ENCODE data around the gene DNAH12. TPM values are rescaled to one million over a fixed set of nuclear protein-coding genes. Genes with fewer than 3 reads are reported as not detected.

The DNAH12 gene
- total and polyA plus RNA-seq, 2 donors from 2014 or later: 0.38 TPM; not detected in 1

DNA sequence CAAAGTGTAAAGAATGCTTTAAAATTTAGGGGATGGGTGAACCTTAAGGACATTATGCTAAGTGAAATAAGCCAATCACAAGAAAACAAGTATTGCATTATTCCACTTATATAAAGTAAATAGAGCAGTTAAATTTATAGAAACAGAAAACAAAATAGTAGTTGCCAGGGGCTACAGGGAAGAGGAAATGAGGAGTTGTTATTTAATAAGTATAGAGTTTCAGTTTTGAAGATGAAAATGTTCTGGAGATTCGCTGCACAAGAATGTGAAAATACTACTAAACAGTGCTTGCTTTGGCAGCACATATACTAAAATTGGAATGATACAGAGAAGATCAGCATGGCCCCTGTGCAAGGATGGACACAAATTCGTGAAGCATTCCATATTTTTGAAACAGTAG is 32.0 kb downstream of the DNAH12 start:
- Histone ChIP-seq H3K9me3 (ENCODE audit: control insufficient read depth in 2 of 3, insufficient read depth in 1 of 3, low read length in 3 of 3) (no peaks in the 10 kb centered on the region), H3K4me1 (ENCODE audit: control insufficient read depth in 2 of 3, insufficient read depth in 2 of 3, low read depth in 1 of 3, low read length in 3 of 3) (no peaks in the 10 kb centered on the region), H3K4me3 (ENCODE audit: low read length in 3 of 3) (no peak overlapping the region), H3K27ac (ENCODE audit: low read depth in 2 of 2, low read length in 2 of 2) (no peak overlapping the region), H3K9ac (ENCODE audit: low read length in 3 of 3) (no peak overlapping the region), H3K27me3 (ENCODE audit: control insufficient read depth, insufficient read depth, low read length) (no peaks in the 10 kb centered on the region), H3K36me3 (ENCODE audit: control insufficient read depth in 2 of 3, insufficient read depth in 3 of 3, low read length in 3 of 3) (no peaks in the 10 kb centered on the region)
- DNase-seq (peak in 1 of 5 donors; percentile 14), FAIRE-seq (no peak)
- TF ChIP-seq, protein P1, sequence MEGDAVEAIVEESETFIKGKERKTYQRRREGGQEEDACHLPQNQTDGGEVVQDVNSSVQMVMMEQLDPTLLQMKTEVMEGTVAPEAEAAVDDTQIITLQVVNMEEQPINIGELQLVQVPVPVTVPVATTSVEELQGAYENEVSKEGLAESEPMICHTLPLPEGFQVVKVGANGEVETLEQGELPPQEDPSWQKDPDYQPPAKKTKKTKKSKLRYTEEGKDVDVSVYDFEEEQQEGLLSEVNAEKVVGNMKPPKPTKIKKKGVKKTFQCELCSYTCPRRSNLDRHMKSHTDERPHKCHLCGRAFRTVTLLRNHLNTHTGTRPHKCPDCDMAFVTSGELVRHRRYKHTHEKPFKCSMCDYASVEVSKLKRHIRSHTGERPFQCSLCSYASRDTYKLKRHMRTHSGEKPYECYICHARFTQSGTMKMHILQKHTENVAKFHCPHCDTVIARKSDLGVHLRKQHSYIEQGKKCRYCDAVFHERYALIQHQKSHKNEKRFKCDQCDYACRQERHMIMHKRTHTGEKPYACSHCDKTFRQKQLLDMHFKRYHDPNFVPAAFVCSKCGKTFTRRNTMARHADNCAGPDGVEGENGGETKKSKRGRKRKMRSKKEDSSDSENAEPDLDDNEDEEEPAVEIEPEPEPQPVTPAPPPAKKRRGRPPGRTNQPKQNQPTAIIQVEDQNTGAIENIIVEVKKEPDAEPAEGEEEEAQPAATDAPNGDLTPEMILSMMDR (IDR thresholded peaks at IDR 0.05; ENCODE audit: borderline replicate concordance, extremely low read depth, insufficient read depth): no peak
- intact Hi-C loops (cut with DNase I): no loop called here

DNA sequence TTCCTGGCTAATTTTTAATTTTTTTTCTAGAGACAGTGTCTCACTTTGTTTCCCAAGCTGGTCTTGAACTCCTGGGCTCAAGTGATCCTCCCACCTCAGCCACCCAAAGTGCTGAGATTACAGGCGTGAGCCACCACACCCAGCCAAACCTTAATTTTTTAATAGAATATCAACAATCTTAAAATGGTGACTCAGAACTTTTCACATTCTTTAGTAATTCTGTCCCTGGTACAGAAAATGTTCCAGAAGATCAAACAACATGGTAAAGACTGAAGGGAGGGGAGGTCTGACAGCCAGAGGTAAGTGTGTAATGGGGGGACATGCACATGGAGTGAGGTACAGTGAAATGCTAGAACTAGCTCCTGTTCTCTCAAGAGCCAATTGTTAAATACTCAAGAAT is 38.2 kb downstream of the DNAH12 start:
- intact Hi-C loops (cut with DNase I): no loop called here
- FAIRE-seq: no peak
- H3K9me3 ChIP-seq (ENCODE audit: control insufficient read depth in 2 of 3, insufficient read depth in 1 of 3, low read length in 3 of 3): no peaks in the 10 kb centered on the region

DNA sequence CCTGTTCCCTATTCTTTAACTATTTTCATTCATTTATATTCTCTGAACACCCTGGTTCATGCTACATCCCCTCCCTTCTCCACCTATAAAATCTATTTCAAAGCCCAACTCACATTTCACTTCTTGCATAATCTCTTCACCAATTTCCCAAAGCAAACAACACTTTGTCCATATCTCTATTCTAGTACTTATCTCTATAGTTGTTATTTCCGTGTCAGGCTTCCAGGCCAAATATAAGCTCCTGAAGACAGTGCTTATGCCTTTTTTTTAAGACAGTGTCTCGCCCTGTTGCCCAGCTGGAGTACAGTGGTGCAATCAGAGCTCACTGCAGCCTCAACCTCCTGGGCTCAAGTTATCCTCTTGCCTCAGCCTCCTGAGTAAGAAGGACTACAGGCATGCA is 43.6 kb downstream of the DNAH12 start:
- no peak for FAIRE-seq
- H3K9ac ChIP-seq (ENCODE audit: low read length in 3 of 3): no peak overlapping the region
- no peaks in the 10 kb centered on the region for H3K9me3 ChIP-seq (ENCODE audit: control insufficient read depth in 2 of 3, insufficient read depth in 1 of 3, low read length in 3 of 3)

More for the DNA sequence above, 38.2 kb downstream of the DNAH12 start:
- H3K4me1 ChIP-seq (ENCODE audit: control insufficient read depth in 2 of 3, insufficient read depth in 2 of 3, low read depth in 1 of 3, low read length in 3 of 3): no peaks in the 10 kb centered on the region
- H3K36me3 ChIP-seq (ENCODE audit: control insufficient read depth in 2 of 3, insufficient read depth in 3 of 3, low read length in 3 of 3): no peaks in the 10 kb centered on the region
- TF ChIP-seq, protein P1 (IDR thresholded peaks at IDR 0.05; ENCODE audit: borderline replicate concordance, extremely low read depth, insufficient read depth): no peak
- H3K27ac ChIP-seq (ENCODE audit: low read depth in 2 of 2, low read length in 2 of 2): no peak overlapping the region
- H3K9ac ChIP-seq (ENCODE audit: low read length in 3 of 3): no peak overlapping the region
- H3K4me3 ChIP-seq (ENCODE audit: low read length in 3 of 3): no peak overlapping the region
- no peak for DNase-seq
- no peaks in the 10 kb centered on the region for H3K27me3 ChIP-seq (ENCODE audit: control insufficient read depth, insufficient read depth, low read length)

More for the DNA sequence above, 43.6 kb downstream of the DNAH12 start:
- intact Hi-C loops (cut with DNase I): no loop called here
- Histone ChIP-seq H3K27ac (ENCODE audit: low read depth in 2 of 2, low read length in 2 of 2) (no peak overlapping the region), H3K36me3 (ENCODE audit: control insufficient read depth in 2 of 3, insufficient read depth in 3 of 3, low read length in 3 of 3) (no peaks in the 10 kb centered on the region), H3K4me1 (ENCODE audit: control insufficient read depth in 2 of 3, insufficient read depth in 2 of 3, low read depth in 1 of 3, low read length in 3 of 3) (no peaks in the 10 kb centered on the region), H3K27me3 (ENCODE audit: control insufficient read depth, insufficient read depth, low read length) (no peaks in the 10 kb centered on the region), H3K4me3 (ENCODE audit: low read length in 3 of 3) (no peak overlapping the region)
- DNase-seq: no peak
- TF ChIP-seq, protein P1 (IDR thresholded peaks at IDR 0.05; ENCODE audit: borderline replicate concordance, extremely low read depth, insufficient read depth): no peak

Measured in kidney (tissue), 14 donors.